Right lobe of liver (tissue), 4 donors: ENCODE results near the gene OR6N1.

Experiments
- POLR2A ChIP-seq: fragments of 450-650 bp; IDR thresholded peaks from one replicate; pipeline ENCODE4 v1.6.1; 2017; ENCODE audit warnings: antibody characterized with exemption, mild to moderate bottlenecking
- TF ChIP-seq, protein P1 (sequence below), 4 donors: fragments of 200-600 bp in 3 of 4; fragments of 450-650 bp in 1 of 4; IDR thresholded peaks; one replicate each; pipeline versions ENCODE4 v1.5.1 to v1.8.0; 2016 to 2022; ENCODE audit warnings: antibody characterized with exemption in 4 of 4, mild to moderate bottlenecking in 2 of 4
- donor health status: DM: no; HTN: no; CAD: no.
- donor health status: DM: no; HTN: no; CAD: no.
- donor health status: DM: no; HTN: yes; CAD: no.

DNA sequence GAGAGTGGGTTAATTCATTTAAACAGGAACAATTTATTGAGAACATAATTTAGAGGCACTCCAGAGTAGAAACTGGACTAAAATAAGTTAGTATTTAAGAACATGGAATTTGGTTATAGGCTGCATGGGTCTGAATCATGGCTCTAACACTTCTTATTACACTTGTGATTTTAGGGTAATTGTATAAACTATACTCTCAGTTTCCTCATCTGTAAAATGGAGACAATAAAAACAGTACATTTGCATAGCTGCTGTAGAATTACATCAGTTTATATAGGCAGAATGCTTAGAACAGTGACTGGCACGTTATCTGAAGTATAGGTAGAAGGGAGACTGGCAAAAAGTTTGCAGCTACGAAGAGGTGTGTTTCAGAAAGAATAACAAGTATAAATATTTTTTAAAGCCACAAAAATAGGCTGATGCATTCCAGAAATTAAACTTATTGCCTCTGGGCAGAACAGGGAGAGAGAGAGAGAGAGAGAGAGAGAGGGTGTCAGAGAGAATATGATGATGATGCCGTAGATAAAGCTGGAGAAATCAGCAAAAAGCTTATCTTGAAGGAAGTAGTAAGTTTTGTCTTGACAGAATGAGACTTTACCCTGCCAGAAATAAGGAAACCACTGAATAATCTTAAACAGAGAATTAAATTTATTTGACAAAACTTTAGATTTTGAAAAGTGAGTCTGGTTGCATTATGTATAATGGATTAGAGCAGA, 43.3 kb downstream of the OR6N1 start:
- TF ChIP-seq, protein P1, sequence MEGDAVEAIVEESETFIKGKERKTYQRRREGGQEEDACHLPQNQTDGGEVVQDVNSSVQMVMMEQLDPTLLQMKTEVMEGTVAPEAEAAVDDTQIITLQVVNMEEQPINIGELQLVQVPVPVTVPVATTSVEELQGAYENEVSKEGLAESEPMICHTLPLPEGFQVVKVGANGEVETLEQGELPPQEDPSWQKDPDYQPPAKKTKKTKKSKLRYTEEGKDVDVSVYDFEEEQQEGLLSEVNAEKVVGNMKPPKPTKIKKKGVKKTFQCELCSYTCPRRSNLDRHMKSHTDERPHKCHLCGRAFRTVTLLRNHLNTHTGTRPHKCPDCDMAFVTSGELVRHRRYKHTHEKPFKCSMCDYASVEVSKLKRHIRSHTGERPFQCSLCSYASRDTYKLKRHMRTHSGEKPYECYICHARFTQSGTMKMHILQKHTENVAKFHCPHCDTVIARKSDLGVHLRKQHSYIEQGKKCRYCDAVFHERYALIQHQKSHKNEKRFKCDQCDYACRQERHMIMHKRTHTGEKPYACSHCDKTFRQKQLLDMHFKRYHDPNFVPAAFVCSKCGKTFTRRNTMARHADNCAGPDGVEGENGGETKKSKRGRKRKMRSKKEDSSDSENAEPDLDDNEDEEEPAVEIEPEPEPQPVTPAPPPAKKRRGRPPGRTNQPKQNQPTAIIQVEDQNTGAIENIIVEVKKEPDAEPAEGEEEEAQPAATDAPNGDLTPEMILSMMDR (IDR thresholded peaks at IDR 0.05) = no peak
- TF ChIP-seq POLR2A = no peak
